Vagina (tissue), 2 donors: ENCODE measurements around the gene TLE4. TPM values are rescaled to one million over a fixed set of nuclear protein-coding genes. Genes with fewer than 3 reads are reported as not detected.
"Not testable (repeated sequence)": the region's sequence is repeated elsewhere in the genome, so short reads cannot be mapped to it uniquely, and the experiment has no call there.

Experiments
- DNase-seq, 2 donors: peaks; one replicate each; pipeline ENCODE4 v3.0.0-alpha.2; 2017; ENCODE audit errors: extremely low spot score in 2 of 2
- H3K27ac ChIP-seq: fragments of 200-600 bp; sonication (generic); one replicate; pipeline ENCODE4 v1.5.1; 2019
- H3K27me3 ChIP-seq: fragments of 200-600 bp; sonication (generic); one replicate; pipeline ENCODE4 v1.5.1; 2019
- H3K36me3 ChIP-seq, 2 donors: fragments of 200-600 bp; sonication (generic); one replicate each; pipeline ENCODE4 v1.5.1; 2017 to 2019
- H3K4me1 ChIP-seq: fragments of 200-600 bp; sonication (generic); one replicate; pipeline ENCODE4 v1.5.1; 2019
- H3K4me3 ChIP-seq, 2 donors: fragments of 200-600 bp; sonication (generic); 1 replicate in 1 of 2; 2 replicates in 1 of 2; pipeline ENCODE4 v1.5.1; 2016 to 2019
- H3K9me3 ChIP-seq: fragments of 200-600 bp; sonication (generic); one replicate; pipeline ENCODE4 v1.5.1; 2019
- POLR2A ChIP-seq, 2 donors: fragments of 450-650 bp; IDR thresholded peaks; one replicate each; pipeline ENCODE4 v1.6.1; 2017; ENCODE audit warnings: antibody characterized with exemption in 2 of 2, mild to moderate bottlenecking in 2 of 2, moderate library complexity in 2 of 2
- POLR2AphosphoS5 ChIP-seq, 2 donors: sonication (generic); formaldehyde crosslinking; IDR thresholded peaks; one replicate each; pipeline ENCODE4 v1.9.0; 2017; ENCODE audit warnings: antibody characterized with exemption in 2 of 2, mild to moderate bottlenecking in 2 of 2, low read depth in 1 of 2; ENCODE audit not compliant: insufficient read depth in 1 of 2
- intact Hi-C: fragments of 100-400 bp; cut with DNase I; formaldehyde crosslinking; loops from one replicate; pipeline ENCODE4 v1.15.1; 2023
- total RNA-seq: library from RNA; depleted of rRNA; stranded (reverse); fragments of >200 nt; gene quantifications from one replicate; pipeline ENCODE4 v1.2.3, GENCODE V29; 2016
- TF ChIP-seq, protein P1 (sequence below), 3 experiments: fragments of 450-650 bp in 2 of 3; fragments of 200-600 bp in 1 of 3; sonication (generic) in 1 of 3; IDR thresholded peaks; one replicate each; pipeline ENCODE4 v1.5.1; 2017 to 2019; ENCODE audit warnings: antibody characterized with exemption in 3 of 3, mild to moderate bottlenecking in 2 of 3, moderate library complexity in 2 of 3

The TLE4 gene
- total RNA-seq, 1 donor from 2014 or later, result 49.8 TPM

DNA sequence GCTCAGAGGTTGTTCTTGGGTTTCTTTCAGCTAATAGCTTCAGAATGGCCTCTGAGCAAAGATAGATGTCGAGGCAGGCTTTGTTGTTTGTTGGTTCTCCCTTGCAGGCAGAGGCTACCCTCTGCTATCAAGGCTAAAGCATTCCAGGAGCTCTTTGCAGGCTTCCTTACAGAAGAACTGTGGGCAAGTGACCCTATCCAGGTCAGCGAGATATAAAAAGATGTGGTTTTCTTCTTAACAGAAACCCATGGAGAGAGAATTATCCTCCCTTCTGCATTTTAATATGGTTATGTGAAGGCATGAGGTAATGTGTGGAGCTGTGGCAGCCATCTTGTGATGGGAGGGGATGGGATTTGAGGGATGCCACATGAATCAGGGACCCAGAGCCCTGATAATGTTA, 67.0 kb downstream of the TLE4 start:
- Histone ChIP-seq H3K36me3 (peaks cover 0 to 4% of the 10 kb centered on the region in 2 donors), H3K27ac (no peak overlapping the region), H3K4me1 (no peaks in the 10 kb centered on the region), H3K9me3 (no peaks in the 10 kb centered on the region), H3K27me3 (no peaks in the 10 kb centered on the region), H3K4me3 (no peak overlapping the region)
- intact Hi-C loops, result no loop called here
- no peak for TF ChIP-seq POLR2A (IDR thresholded peaks at IDR 0.05)
- TF ChIP-seq POLR2AphosphoS5 (IDR thresholded peaks at IDR 0.05; ENCODE audit: insufficient read depth in 1 of 2, low read depth in 1 of 2), result no peak
- TF ChIP-seq, protein P1, sequence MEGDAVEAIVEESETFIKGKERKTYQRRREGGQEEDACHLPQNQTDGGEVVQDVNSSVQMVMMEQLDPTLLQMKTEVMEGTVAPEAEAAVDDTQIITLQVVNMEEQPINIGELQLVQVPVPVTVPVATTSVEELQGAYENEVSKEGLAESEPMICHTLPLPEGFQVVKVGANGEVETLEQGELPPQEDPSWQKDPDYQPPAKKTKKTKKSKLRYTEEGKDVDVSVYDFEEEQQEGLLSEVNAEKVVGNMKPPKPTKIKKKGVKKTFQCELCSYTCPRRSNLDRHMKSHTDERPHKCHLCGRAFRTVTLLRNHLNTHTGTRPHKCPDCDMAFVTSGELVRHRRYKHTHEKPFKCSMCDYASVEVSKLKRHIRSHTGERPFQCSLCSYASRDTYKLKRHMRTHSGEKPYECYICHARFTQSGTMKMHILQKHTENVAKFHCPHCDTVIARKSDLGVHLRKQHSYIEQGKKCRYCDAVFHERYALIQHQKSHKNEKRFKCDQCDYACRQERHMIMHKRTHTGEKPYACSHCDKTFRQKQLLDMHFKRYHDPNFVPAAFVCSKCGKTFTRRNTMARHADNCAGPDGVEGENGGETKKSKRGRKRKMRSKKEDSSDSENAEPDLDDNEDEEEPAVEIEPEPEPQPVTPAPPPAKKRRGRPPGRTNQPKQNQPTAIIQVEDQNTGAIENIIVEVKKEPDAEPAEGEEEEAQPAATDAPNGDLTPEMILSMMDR (IDR thresholded peaks at IDR 0.05), result no peak
- no peak for DNase-seq

DNA sequence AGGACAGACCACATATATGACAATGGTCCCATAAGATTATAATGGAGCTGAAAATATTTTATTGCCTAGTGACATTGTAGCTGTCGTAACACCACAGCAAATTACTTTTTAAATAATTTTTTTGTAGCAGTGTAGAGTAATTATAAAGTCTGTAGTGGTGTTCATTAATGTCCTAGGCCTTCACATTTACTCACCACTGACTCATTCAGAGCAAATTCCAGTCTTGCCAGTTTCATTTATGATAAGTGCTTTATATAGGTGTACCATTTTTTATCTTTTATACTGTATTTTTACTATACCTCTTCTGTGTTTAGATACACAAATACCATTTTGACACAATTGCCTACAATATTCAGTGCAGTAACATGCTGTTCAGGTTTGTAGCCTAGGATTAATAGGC, 67.6 kb downstream of the TLE4 start:
- TF ChIP-seq, protein P1 (IDR thresholded peaks at IDR 0.05), result no peak
- TF ChIP-seq POLR2A (IDR thresholded peaks at IDR 0.05), result no peak
- TF ChIP-seq POLR2AphosphoS5 (IDR thresholded peaks at IDR 0.05; ENCODE audit: insufficient read depth in 1 of 2, low read depth in 1 of 2), result no peak
- H3K36me3 ChIP-seq, result peaks cover 0 to 4% of the 10 kb centered on the region in 2 donors
- H3K4me1 ChIP-seq, result no peaks in the 10 kb centered on the region
- H3K27me3 ChIP-seq, result no peaks in the 10 kb centered on the region
- intact Hi-C loops, result no loop called here
- no peak overlapping the region for H3K27ac ChIP-seq
- no peak overlapping the region for H3K4me3 ChIP-seq
- no peaks in the 10 kb centered on the region for H3K9me3 ChIP-seq
- no peak for DNase-seq

DNA sequence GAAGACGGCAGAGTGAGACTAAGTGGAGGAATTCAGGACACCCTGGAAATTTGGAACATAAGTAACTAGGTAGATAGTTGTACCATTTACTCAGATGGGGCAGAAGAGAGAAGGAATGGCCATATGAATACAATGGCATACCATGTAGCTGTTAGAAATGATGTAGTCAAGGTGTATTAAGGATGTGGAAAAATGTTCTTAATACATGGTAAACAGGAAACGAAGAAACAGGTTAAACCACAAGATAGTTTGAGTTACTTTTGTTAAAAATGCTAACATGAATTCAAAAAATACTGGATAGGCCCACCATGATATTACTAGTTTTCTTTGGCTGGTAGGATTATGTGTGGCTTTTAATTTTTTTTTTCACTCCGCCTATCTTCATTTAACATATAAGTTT, 68.3 kb downstream of the TLE4 start:
- H3K36me3 ChIP-seq, H3K9me3 ChIP-seq, intact Hi-C loops, H3K27ac ChIP-seq, H3K4me1 ChIP-seq, H3K27me3 ChIP-seq, DNase-seq, H3K4me3 ChIP-seq: not testable (repeated sequence)

DNA sequence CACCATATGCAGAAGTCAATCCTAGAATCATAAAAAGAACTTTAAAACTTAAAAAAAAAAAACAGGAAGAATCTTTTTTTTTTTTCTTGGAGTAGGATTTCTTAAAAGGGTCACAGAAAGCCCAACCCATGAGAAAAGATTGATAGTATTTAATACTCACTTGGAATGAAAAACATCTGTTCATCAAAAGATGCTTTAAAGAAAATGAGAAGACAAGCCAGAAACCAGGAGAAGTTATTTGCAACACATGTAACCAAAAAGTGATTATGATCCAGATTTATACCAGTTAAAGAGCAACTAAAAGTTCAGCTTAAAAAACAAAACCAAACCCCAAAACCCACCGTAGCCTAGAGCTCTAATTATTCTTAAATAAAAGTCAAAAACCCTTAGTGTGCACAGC, 69.3 kb downstream of the TLE4 start:
- TF ChIP-seq, protein P1 (IDR thresholded peaks at IDR 0.05), result no peak
- TF ChIP-seq POLR2A (IDR thresholded peaks at IDR 0.05) (no peak), POLR2AphosphoS5 (IDR thresholded peaks at IDR 0.05; ENCODE audit: insufficient read depth in 1 of 2, low read depth in 1 of 2) (no peak)
- no peaks in the 10 kb centered on the region for H3K4me1 ChIP-seq
- no peak overlapping the region for H3K4me3 ChIP-seq
- H3K36me3 ChIP-seq, result peaks cover 0 to 4% of the 10 kb centered on the region in 2 donors
- no peaks in the 10 kb centered on the region for H3K9me3 ChIP-seq
- H3K27ac ChIP-seq, result no peak overlapping the region
- no peak for DNase-seq
- intact Hi-C loops, result no loop called here
- H3K27me3 ChIP-seq, result no peaks in the 10 kb centered on the region

DNA sequence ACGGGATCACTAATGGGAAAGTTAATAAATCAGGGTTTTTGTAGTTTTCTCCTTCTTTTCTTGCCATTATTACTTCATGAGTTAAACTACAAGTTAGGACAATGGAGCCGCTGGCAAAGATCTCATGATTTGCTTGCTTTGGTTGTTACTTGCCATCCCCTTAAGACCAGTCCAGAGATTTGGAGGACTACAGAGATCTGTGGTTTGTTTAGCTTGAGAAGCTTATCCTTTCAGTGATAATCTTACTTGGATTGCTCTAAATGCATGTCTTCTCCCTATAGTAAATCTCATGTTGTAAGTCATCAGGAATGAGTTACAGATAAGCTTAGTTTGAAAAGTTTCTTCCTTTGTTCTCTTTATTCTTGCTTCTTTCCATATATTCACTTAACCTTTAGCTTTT, 70.9 kb downstream of the TLE4 start:
- H3K9me3 ChIP-seq, result no peaks in the 10 kb centered on the region
- TF ChIP-seq POLR2AphosphoS5 (IDR thresholded peaks at IDR 0.05; ENCODE audit: insufficient read depth in 1 of 2, low read depth in 1 of 2) (no peak), POLR2A (IDR thresholded peaks at IDR 0.05) (no peak)
- TF ChIP-seq, protein P1 (IDR thresholded peaks at IDR 0.05), result no peak
- no peaks in the 10 kb centered on the region for H3K4me1 ChIP-seq
- H3K27me3 ChIP-seq, result no peaks in the 10 kb centered on the region
- no peak for DNase-seq
- H3K4me3 ChIP-seq, result no peak overlapping the region
- no peaks in the 10 kb centered on the region for H3K36me3 ChIP-seq
- intact Hi-C loops, result no loop called here
- H3K27ac ChIP-seq, result no peak overlapping the region

DNA sequence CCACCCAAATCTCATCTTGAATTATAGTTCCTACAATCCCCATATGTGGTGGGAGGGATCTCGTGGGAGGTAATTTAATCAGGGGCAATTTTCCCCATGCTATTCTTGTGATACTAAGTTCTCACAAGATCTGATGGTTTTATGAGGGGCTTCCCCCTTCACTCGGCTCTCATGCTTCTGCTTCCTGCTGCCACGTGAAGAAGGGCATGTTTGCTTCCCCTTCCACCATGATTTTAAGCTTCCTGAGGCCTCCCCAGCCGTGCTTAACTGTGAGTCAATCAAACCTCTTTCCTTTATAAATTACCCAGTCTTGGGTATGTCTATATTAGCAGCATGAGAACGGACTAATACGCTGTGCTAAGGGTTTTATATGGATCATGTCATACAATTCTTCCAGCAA, 72.3 kb downstream of the TLE4 start:
- Histone ChIP-seq H3K36me3 (no peaks in the 10 kb centered on the region), H3K27ac (no peak overlapping the region), H3K9me3 (no peaks in the 10 kb centered on the region), H3K4me3 (no peak overlapping the region), H3K4me1 (no peaks in the 10 kb centered on the region), H3K27me3 (no peaks in the 10 kb centered on the region)
- intact Hi-C loops, result no loop called here
- no peak for DNase-seq
- TF ChIP-seq, protein P1 (IDR thresholded peaks at IDR 0.05), result no peak
- TF ChIP-seq POLR2A (IDR thresholded peaks at IDR 0.05) (no peak), POLR2AphosphoS5 (IDR thresholded peaks at IDR 0.05; ENCODE audit: insufficient read depth in 1 of 2, low read depth in 1 of 2) (no peak)
